Stimulated activated CD4-positive, alpha-beta T cell treated with anti-CD3 and anti-CD28 coated beads, TNF-alpha, amount 100 ng/mL, for 1 hour (primary cell): ENCODE data around the gene STARD10.

Experiments
- DNase-seq, 3 donors: peaks; one replicate each; pipeline ENCODE4 v3.0.0-alpha.2; 2020; ENCODE audit warnings: low read depth in 3 of 3, low spot score in 1 of 3

STARD10 gene

DNA sequence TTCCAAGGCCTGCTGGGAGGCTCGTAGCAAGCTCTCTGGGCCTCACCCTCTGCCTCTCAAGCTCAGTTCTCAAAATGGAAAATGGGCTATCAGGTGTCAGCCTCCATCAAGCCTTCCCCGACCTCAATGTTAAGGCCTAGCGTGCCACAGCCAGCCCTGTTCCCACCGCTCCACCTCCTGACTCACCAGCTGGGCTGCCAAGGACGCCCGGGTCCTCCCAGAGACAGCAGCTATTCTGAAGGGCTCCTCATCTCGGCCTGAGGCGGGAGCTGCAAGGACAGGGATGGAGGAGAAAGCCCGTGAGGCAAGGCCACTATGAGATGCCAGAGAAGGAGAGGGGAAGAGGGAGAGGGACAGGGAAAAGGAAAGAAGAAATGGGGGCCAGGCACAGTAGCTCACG lies 61.5 kb downstream of the STARD10 start:
- DNase-seq, result no peak

DNA sequence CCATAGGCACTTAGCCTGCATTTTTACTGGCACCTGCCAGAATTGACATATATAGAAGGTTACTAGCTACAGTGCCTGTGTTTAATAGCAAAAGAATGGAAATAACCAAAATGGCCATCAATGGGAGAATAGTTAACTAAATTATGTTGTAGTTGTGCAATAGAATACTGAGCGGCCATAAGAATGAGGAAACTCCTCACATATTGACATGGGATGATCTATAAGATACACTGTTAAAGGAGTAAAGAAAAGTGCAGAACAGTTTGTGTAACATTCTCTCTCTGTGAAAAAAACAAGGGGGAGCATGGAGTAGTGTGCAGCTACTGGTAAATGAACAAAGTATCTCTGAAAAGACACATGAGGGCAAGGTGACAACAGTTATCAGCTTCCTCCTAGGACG lies 63.1 kb downstream of the STARD10 start:
- no peak for DNase-seq

DNA sequence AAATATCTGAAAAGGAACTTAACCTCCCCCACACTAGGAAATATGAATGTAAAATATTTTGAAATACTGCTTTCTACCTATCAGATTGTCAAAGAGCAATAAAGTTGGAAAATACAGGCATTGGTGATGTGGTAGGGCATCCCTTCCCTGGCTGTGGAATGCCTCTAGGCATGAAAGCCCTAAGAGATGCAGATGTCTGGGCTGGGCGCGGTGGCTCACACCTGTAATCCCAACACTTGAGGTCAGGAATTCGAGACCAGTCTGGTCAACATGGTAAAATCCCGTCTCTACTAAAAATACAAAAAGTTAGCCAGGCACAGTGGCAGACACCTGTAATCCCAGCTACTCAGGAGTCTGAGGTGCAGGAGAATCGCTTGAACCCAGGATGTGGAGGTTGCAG lies 63.6 kb downstream of the STARD10 start:
- DNase-seq, result no peak

DNA sequence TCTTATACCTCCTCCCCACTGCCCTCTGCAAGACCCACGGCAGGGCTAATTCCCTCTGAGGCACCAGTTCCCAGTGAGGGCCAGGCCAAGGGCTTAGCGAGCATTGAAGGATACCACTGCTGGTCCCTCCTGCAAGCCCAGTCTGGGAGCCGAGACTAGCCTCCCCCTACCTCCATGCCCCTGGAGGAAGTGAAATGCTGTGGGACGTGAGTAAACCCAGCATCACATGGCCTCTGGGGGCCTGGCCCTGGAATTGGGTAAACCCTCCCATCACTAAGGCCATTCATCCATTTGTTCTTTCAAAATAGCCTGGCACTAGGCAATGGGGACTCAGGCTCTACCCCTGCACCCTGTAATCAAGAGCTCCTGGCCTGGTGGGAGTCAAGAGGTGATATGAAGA lies 66.3 kb downstream of the STARD10 start:
- no peak for DNase-seq

DNA sequence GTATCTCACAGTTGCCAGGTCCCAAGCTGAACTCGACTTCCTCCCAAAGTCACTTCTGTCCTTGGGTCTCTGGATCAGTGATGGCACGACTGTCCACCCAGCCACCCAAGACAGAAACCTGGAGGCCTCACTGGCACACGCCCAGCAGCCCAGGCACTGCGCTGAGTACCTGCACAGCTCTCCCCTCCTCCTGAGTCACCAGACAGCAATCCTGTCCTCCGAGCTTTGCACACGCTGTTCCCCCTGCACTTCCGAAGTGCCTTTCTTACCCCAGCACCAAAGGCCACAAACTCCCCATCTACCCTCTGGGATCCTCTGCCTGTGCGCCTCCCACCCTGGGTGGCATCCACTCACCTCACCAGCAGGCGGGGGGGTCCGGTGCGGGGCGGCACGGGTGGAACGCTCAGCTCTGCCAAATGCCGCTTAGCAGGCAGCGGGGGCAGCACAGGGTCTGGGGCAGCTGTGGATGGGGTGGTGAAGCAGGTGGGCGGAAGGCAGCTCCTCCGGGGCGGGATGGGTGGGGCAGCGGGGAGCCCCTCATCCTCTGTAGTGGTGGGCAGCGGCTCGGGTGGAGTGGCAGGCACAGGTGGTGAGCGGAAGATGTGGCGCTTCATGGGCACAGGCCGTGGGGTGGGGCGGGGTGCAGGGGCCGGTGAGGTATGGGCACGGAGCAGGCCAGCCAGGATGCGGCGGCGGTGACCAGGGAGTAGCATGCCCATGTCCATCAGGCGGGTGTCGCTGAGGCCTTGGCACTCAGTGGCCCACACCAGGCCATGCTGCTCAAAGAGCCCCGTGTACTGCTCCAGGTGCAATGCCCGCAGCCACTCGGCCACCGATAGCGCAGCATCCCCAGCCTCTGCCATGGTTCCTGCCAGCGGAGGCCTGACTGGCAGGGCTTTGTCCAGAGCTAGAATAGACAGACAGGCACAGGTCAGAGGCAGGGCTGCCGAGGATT lies 67.3 kb downstream of the STARD10 start:
- no peak for DNase-seq

DNA sequence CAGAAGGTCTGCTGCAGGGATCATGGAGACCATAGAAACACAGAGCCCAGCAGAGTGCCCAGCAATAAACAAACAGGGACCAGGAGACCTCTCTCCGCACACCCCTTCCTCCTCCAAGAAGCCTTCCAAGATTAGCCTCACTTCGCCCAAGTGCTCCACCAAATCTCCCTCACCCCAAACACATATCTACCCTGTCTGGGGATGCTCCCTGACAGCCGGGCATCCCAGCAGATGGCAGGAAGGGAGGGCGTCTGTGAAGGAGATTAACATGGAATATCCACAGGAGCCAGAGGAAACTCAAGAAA lies 68.2 kb downstream of the STARD10 start:
- DNase-seq, result no peak

DNA sequence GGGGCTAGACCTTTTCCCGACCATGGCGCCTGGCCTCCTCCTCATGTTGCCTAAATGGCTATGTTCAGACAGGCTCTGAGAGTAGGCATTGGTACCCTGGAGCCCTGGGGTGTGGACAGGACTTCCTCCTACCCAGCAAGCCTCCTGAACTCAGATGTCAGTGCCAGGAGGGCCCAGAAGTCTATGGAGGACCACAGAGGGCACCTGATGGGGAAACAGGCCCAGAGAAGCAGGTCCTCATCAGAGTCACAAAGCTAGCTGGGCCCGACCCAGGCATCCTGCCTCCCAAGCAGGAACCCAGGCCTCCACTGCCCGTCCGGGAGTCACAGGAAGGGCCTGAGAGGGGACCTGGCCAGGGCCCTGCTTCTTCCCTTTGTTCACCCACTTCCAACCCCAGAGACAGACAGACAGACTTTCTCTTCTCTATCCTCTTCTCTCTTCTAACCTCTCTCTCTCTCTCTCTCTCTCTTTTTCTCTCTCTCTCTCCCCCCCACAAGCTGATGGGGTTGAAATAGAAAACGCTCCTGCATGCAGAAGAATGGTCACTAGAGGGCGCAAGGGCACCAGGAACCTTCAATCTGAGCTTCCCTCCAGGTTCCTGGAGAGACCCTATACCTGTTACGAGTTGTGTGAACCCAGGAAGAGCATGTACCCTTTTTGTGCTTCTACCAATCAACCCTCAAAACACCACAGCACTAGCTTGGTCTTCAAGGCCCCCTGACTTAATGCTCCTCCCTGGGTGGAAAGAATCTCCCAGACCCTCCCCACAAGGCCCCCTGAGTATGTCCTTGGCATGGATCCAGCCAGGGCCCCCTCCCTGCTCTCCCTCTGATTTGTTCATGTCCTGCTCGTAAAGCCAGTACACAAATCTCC lies 68.8 kb downstream of the STARD10 start:
- DNase-seq, result peak; percentile 56 to 65 (median 57)

DNA sequence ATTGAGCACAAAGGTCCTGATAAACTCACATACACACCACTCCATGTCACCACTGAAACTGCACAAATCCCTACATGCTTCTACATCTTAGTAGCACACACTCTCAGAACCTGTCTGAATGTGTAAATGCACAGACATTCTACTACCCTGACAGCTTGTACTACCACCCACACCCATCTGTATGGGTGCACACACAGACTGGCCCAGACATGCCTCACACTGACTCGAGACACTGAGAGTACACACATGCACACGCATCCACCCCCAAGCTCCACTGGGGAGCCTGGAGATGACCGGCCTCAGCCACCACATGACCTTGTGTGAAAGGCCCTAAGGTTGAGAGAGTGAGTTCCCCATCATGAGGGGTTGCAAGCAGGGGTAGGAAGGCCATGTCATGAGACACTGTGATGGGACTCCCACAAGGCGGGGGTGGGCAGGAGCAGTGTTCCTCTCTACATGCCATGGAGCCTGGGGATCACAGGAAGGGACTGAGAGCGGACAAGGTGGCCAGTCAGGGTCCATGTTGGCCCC lies 69.8 kb downstream of the STARD10 start:
- DNase-seq, result no peak

DNA sequence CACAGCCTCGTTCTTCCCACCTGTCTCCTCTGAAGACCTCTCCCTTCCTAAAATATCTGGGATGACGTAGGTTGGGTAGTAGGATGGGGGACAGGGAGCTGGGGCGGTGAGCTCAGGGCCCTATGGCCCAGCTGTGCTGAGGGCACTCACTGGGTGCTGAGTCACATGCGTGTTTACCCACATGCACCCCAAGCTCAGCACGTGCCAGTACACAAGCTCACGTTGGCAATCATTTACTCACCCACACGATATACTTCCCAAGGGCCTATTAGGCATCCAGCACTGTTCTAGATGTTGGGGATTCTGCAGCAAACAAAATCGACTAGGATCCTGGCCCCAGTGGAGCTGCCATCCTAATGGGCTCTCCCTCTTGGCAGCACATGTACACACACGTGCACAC lies 70.3 kb downstream of the STARD10 start:
- no peak for DNase-seq

DNA sequence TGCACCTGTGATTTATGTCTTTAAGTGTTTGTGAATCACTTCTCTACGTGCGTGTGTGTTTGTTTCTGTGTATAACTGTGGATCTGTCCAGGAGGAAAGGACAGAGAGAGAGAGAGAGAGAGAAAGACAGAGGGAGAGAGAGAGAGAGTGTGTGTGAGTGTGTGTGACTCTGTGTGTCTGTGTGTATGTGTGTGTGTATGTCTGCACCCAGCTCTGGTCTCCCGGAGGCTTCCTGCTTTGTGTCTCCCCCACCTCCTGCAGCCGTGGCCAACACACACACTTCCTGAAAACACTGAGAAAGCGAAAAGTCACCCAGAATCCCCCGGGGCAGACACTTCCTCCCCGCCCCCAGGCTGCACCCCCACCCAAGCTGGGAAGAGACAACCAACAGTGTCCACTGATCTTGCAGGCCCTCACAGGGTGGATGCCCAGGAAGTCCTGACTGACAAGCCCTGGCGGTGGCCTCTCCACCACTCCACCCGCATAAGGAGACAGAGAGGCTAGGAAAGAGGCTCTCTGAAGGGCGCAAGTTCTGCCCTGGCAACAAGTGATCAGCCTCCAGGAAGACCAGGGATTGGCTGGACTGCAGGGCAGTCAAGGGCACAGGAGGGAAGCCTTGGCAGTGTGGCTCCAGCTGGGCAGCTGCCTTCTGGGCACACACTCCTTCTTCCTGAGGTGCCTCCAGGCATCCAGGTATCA lies 71.6 kb downstream of the STARD10 start:
- peak; percentile 55 to 71 (median 65) for DNase-seq

DNA sequence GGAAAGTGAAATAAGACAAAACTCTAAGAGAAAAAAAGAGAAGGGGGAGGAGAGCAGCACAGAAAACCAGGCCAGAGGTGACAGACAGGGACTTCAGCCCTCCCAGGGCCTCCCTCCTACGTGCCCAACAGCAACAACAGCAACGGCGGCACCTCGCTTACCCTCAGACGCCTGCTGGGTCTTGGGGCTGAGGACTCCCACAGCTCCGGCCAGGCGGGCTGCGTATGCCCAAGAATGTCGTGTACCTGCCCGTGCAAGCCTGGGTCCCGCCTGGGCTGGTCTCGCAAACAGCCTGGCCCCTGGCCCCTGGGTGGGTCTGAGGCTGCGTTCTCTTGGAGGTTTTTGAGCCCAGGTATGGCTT lies 72.2 kb downstream of the STARD10 start:
- DNase-seq, result peak in 1 of 3 donors; percentile 8

DNA sequence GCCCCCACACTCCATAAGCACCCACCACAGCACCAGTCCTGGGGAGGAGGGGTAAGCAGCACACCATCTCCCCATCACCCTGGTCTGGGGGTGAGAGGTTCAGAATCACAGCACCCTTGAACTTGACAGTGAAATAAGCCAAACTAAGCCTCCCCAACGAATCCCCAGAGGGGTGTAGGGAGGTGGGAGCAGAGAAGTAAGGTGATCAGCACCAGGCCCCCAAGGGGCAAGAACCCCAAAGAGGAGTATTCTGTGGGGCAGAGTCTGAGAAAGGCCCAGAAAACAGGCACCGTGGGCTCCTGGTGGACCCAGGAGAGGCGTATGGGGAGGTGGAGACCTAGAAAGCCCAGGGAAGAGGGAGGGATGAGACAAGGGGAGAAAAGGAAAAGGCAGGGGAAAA lies 72.6 kb downstream of the STARD10 start:
- no peak for DNase-seq

DNA sequence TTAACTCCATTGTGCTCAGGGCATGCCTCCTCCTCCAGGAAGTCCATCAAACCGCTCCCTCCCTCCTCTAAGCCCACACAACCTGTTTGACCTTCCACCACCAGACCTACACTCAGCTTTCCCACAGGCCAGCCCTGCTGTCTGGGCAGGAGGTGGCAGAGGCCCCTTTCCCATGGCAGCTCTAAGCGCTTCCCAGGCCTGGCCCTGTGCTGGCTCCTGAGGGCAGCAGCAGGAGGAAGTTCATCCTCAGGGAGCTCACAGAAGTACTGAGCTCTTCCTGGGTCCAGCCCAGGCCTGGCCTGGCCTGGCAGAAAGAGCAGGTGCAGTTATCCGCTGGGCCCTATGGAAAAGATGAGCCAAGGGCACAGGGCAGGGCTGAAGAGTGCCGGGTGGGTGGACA lies 73.1 kb downstream of the STARD10 start:
- no peak for DNase-seq

DNA sequence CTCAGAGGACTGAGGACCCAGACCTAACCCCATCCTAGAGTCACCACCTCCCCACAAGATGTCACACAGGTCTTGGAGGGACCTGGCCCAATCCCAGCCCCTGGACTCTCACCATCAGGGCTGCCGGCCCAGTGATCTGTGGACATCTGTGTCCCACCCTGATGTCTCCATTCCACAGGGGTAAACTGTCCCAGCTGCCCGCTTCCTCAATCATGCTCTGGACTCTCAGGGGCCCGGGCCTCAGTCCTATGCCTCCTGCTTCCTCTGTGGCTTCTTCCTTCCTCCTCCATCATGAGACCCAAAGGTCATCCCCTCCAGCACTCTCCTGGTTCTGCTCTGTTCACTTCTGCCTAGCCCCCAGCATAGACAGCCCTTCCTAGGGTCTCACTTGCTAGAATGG lies 73.8 kb downstream of the STARD10 start:
- no peak for DNase-seq

DNA sequence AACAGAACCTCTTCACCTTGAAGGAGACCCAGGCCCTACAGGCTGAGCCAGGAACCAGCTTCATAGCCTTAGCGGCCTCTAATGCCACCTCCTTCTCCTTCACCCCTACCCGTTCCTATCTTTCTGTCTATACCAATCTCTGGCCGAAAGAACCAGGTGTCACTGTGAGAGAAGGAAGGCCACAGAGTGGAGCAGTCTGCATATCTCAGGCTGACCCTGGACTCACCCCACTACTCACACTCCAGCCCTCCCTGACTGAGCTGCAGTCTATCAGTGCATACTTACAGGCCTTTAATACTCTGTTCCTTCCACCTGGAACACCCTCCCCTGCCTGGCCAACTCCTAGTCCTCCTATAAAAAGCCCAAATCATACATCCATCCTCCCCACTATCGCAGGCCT lies 74.3 kb downstream of the STARD10 start:
- no peak for DNase-seq

DNA sequence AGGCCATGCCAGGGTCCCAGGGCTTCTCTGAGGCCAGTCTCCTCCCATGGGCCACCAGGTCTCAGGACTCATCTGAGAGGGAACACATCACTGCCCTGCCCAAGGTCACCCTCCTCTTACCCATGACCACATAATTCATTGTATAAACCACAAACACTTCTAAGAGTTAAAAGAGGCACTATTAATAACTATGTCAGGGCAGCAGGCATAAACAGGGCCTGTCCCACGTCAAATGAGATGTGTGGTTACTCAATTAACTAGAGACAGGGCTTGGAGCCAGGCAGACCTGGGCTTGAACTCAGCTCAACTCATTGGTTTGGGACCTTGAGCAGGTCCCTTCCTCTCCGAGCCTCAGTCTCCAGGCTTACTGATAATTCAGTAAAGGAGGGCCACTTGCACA lies 74.7 kb downstream of the STARD10 start:
- DNase-seq, result no peak

DNA sequence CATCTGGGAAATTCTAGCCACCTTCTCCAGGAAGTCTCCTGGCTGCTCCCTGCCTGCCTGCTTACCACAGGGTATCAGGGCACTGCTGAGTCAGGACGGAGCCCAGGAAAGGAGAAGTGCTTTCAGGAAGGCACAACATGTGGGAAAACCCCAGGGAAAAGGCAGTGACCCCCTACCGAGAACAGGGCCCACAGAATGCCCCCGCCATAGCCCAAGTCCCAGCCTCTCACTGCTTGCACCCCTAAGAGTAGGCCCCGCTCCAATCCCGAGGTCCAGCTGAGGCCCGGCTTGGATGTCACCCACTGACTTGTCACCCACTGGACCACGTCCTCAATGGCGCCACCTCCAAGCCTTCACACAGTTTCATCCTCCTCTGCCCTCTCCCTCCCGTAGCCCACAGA lies 75.7 kb downstream of the STARD10 start:
- no peak for DNase-seq

DNA sequence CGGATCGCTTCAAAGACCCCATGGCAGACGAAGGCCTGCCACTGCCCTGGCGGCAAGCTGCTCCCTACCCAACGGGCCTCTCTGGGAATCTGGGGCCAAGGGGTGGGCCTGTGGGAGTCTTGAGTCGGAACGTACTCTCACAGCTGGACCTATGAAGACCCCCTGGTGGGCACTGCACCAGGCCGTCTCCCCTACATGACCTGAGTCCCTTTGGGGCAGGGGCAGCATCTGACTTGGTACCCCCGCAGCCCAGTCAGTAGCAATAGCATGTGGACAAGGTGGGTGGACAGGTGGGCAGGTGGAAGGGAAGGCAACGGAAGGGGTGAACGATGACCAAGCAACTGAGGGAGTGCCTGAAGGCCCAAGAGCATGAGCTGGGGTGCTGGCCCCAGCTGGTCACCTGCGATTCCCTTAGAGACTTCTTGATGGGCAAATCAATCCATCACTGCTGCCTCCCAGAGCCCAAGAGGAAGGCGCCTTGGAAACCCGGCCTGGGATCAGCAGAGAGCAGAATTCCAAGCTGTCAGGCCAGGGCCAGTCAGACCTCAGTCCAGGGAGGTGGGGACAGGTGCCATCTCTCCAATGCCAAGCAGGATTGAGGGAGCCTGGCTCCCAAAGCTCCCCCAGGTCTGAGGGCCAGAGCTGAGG lies 76.9 kb downstream of the STARD10 start:
- no peak for DNase-seq

DNA sequence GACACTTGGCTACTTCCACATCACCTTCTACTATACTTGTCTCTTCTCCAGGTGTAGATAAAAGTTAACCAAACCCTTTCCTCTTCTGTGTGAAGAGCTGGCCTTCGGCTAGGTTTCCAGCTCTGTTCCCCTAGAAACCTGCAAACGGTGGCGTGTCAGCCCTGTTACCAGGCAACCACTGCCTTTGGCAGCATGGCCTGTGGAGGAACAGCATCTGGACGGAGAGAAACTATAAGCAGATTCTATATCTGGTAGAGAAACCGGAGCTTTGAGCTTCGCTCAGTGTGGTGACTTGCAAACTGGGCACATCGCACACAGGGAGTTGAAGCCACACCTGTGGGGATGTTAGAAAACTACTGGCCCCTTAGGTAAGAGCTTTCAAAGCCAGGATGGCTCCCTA lies 77.6 kb downstream of the STARD10 start:
- no peak for DNase-seq

DNA sequence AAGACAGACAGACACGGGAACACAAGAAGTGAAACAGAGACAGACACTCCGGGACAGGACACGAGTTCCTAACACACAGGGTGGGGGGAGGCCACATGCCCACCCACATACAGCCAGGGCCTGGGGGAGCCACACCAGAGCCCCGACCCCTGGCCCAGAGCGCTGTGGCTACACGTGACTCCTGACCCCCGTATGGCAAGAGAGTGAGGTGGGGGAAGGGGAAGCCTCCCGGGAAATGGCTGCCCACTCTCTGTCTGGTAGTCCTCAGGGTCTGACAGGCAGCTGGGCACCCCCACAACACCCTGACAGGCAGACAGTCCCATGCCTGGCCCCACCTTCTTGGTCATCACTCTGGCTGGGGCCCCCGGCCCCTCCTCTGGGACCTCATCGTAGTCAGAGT lies 81.0 kb downstream of the STARD10 start:
- no peak for DNase-seq

DNA sequence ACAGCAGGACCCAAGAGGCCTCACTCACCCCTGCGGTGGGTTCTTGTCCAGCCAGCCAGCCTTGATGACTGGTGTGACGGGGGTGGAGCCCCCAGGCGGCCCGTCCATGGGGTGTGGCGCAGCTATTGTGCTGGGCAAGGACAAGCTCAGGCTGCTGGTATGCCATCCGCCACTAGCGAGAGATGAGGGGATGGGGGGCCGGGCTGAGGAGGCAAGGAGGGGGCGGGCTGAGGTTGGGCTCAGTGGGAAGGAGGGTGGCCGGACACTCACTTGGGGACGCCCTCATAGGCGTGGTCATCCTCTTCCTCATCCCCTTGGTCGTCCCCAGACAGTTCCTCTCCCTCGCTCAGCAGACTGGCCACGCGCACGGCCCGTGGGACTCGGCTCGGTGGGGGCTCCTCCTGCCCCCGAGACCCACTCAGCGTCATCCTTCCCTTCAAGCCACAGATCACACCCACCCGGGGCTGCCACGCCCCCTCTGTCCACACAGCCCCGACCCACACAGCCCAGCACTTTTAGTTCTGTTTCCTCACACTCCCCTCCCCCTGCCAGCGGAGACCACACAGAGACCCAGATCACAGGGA lies 81.6 kb downstream of the STARD10 start:
- no peak for DNase-seq
